T-helper 2 cell (primary cell): Measurements from ENCODE around the gene EPHA6.
"Not testable (repeated sequence)": the region's sequence is repeated elsewhere in the genome, so short reads cannot be mapped to it uniquely, and the experiment has no call there.

Source experiments
- DNase-seq, 5 experiments: peaks; one replicate each; pipeline versions ENCODE4 v3.0.0 to v3.0.0-alpha.2; 2012 to 2022

EPHA6 gene

DNA sequence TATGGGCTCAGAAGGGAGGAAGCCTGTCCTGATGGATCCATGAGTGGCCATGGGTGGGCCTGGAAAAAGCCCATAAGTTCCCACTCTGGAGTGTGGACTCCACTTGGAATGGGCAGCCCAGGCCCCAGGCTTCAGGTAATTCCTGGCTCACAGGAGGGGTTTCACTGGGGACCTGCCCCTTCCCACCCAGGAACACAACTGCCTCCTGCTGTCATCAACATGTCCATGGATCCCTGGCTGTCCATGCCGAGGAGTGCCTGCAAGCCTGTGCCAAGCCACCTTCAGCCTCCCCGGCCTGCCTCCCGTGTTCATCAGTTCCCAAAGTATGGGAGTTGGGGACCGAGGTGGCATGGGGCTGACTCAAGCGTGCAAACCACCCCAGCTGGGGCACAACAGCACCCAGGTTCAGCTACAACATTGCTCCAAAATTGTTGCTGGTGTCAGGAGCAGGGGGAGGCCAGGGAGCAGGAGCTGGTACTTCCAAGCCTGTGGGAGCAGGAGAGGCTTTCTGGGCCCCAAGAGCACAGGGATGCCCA is 479.3 kb downstream of the EPHA6 start:
- no peak for DNase-seq

DNA sequence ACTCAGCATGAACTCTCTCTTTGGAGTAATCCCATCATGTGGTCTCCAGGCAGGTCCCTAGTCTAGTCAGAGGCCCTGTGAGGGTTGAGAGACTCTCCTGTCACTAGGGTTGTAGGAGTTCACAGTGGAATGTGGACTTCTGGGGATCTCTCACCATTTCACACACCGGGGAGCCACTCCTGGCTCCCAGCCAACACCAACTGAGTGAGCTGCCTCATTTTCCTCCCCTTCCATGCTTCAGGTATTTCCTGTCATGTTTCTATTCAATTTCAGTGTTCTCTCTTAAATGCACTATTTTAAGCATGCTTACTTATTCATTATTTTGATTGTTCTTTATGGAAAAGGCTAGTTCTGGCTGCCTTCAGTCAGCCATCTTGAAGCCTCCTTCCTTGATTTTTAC is 482.6 kb downstream of the EPHA6 start:
- no peak for DNase-seq

DNA sequence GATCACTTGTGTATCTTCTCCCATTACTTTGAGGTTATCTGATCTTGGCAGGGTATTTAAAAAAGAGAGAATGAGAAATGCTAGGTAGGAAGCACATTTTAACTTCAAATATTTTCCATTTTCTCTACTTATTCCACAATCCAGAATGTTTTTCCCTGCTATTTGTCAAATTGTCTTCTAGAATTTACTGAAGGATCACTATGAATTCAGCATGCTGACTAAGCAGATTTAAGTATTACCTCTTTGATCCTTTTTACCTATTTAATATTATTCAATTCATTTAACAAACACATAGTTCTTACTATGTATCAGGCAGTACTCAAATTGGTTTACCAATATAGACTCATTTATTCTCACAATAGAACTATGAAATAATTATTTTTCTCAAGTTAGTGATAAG is 486.7 kb downstream of the EPHA6 start:
- no peak for DNase-seq

DNA sequence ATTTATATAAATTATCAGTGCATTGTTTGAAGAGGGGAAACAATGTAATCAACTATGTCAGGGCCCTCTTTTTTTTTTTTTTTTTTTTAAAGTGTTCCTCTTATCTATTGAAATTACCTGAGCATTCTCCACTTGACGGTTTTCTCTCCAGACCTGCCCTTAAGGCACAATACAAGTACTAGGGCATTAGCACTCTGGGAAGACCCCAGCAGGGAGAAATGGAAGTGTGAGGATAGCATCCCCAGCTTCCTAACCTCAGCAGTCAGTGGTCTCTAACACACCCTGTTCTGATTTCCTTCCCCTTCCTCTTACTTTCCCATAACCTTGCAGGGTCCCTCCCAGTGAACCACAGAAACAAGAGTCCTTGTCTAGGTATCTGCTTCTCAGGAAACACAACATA is 491.8 kb downstream of the EPHA6 start:
- no peak for DNase-seq

DNA sequence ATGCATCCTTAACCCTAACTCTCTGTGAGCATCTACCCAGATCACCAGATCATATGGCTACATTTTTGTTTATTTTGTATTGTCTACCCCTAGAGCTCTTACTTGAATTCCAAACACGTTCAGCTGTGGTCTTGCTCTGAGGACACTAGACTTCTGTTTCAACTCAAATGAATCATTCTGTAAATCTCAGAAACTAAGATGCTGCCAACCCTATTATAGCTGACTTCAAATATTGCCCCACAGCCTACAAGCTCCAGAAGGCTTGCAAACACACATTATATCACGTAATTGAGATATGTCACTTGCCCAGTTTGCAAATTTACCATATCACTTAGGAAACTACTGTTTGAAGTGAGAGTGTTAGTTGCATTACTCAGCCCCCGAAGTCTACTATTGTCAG is 524.0 kb downstream of the EPHA6 start:
- DNase-seq, result no peak

DNA sequence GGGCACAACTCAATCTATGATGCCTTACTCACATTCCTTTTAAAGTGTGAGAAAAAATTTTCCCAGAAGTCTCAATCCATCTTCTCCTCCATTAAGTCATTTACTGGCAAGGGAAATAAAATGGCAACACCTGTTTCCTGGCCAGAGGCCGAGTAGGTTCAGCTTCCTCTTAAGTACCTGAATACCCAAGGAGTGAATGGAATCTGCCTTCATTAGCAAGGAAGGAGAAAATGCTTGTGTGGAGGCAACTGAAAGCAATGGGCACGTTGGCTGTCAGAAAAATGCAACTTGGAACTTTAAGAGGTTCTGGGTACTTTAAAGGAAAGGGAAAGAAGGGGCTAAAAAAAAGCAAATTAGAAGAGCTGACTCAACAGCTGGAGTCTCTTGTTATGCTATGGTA is 526.5 kb downstream of the EPHA6 start:
- no peak for DNase-seq

DNA sequence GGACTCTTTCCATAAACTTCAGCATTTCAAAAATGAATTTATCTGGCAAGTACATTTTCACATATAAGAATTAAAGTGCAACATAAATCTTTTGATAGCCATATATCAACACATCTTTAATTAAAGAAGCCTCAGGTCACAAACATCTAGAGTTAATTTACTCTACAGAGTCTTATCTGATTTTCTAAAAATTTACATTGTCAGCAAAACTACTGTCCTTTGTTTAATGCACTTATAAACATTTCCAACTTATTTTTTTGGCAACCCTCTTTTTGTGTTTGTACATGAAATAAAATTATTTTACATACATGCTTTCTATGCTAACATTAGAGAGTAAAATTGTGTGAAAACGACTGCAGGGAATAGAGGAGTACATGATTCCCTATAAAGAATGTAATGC is 533.4 kb downstream of the EPHA6 start:
- no peak for DNase-seq

DNA sequence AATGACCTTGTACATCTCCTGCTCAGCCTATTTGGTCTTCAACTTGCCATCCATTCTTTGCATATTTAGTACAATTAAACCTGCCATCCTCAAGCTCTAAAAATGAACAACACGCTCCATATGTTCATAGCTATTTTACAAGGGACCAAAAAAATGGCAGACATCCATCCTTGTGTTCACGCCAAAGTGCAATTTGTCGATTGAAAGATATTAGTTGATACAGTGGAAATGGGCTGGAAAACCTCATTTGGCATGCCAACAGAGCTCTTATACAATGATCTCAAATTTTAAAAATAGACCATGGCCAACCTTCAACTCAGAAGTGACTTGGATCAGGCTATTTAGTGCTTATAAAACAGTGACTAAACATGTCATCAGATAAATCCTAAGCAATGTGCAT is 536.6 kb downstream of the EPHA6 start:
- no peak for DNase-seq

DNA sequence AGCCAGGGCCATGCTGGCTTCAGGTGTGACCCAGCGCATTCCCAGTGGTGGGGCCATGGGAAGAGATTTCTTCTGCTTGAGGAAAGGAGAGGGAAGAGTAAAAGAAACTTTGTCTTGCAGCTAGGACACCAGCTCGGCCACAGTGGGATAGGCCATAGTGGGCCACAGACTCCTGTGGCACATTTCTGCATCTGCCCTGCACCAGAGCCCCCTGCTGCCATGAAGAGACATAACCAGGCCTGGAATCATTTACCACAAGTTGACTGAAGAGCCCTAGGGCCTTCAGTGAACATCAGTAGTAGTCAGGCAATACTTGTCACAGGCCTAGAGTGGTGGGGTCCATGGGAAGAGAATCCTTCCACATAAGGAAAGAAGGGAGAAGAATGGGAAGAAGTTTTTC is 538.8 kb downstream of the EPHA6 start:
- no peak for DNase-seq

DNA sequence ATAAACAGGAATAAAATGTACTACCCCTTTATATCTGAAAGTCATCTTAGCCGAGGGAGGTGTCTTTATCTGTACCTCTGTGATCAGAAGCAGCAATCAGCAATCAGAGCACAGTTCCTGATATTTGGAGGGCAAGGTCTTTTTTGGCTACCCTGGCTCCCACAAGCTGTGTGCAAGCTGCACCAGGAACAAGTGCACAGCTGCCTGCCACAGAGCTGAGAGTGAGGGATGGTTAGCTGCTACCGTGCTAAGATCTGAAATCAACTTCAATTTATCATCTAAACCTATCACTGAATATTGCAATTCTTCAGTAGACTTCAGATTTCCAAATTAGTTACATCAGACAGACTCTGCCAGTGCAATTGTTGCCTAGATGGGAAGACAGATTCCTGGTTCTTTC is 545.6 kb downstream of the EPHA6 start:
- no peak for DNase-seq

DNA sequence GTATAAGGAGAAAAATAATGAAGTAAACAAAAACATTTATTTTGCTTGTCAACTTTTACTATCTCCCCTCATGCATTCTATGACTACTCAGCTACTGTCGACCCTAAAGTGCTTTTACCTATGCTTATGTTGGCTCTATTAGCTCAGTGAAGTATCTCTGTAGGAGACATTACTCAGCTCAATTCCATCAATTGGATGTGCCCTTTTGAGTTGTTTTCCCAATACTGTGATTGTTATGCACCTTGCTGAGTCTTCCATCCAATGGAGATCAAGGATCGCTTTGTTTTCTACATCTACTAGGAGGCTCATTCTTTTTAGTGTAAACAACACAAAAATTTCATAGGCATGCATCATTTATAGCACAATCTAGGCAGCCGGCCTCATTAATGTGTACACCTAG is 546.4 kb downstream of the EPHA6 start:
- DNase-seq, result no peak

DNA sequence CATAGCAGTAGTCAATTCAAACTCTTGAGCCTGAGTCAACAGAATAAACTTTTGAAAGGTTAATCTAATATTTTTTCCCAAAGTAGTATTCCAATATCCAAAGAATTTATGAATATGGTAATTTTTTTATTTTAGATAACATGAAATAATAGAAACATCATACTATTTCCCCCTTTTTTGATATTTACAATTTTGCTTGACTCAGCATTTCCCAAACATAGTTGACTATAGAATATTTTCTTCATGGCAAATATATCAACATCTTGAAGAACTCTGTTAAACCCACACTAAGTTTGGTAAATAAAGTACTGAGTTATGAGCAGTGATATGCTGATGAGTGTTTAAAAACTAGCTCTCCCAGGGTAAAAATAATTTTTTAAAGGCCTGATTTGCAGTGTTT is 570.2 kb downstream of the EPHA6 start:
- DNase-seq, result no peak

DNA sequence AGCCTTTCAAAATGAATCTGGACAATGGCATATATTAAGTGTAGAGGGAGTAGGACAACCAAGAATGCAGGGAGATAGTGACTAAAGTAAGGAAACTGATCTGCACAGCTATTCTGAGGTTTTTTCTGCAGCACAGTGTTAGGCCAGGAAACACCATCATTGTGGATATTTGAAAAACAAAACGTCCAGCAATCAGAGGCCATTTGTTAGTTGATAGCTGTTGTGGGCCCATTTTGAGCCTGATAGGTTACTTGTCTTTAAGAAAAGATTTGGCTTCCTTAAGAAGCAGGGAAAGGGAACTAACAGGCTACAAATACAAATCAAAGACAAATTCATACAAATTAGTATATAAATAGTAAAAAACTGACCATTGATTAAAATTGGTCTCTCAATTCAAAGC is 574.4 kb downstream of the EPHA6 start:
- no peak for DNase-seq

DNA sequence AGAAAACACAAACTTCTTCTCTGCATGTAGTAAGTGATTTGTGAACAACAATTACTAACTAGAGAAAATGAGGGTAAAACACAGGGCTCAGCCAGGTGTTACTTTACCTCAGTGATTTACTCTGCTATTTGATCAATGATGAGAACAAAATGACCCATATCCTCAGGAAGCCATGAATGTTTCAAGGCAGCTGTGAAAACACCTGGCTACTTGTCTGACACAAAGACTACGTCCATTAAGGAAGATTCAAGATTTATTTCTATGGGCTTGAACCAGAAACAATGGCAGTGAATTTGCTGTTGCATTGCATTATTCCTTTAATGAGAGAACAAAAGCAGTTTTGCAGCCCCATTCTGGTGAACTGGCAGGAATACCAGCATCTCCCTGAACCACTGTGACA is 575.5 kb downstream of the EPHA6 start:
- no peak for DNase-seq

DNA sequence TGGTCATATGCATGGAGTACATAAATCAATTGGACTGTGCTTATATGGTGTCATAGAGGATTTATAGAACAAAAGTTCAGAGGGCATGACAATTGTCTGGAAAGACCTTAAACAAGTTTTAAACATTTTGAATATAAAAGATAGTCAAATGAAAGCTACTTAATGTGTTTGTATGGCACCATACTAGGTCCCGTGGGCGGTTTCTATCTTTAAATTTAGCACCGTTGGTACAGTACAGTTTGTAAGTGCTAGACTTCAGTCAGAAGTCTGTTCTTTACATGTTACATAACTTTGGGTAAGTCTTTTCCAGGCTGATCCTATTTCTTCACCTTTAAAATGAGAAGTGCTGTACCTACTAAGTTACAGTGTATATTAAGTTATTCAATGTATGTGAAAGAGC is 576.8 kb downstream of the EPHA6 start:
- DNase-seq, result no peak

DNA sequence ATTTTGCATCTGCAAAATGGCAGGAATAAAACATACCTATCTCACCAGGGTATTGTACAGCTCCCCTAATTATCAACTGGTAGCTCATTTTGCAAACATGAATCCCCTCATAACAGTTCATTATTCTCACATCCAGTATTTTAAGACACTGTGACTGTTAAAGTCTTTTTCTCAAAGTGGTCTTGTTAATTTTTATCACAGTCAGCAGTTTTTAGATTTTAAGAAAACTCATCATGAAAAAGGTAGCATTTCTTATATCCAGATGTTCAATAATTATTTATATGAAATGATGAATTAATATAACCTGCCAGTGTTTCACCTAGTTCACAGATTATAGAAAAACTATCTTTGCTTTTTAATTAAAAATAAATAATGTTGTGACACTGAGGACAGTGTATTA is 595.2 kb downstream of the EPHA6 start:
- no peak for DNase-seq

DNA sequence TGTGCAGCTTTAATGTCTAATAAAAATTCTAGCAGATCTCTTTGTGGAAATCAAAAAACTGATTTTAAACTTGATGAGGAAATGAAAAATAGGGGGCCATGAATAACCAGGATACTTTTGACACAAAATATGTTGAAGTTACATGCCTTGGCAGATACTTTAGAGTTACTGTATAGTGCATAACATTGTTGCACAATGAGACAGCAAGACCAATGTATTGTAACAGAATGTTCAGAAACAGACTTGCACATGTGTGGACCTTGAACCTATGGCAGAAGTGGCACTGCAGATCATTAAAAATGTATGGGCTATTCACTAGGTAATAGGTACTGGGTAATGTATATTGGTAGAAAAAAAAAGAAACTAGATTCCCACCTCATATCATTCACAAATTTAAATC is 607.2 kb downstream of the EPHA6 start:
- no peak for DNase-seq

DNA sequence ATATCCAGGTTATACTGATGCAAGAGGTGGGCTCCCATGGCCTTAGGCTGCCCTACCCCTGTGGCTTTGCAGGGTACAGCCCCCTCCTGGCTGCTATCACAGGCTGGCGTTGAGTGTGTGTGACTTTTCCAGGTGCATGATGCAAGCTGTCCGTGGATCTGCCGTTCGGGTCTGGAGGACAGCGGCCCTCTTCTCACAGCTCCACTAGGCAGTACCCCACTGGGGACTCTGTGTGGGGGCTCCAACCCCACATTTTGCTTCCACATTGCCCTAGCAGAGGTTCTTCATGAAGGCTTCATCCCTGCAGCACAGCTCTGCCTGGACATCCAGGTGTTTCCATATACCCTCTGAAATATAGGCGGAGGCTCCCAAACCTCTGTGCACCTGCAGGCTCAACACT is 610.6 kb downstream of the EPHA6 start:
- DNase-seq, result no peak

DNA sequence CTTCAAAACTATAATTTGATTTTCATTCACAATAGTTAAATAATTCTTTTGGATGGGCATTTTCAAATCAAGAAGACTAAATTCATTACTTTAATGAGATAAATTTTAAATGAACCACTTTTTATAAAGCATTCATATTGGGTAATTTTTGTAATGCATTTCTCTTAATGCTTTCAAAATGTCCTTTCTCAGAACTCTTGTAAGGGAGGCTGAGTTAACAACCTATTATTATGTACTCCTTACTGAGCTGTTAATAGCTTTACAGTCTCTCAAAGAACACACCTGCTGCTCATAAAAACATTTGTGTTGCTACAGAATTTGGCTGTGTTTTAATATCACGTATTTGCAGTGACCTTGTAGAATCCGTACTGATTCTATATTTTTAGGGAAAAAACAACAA is 616.2 kb downstream of the EPHA6 start:
- DNase-seq, result no peak

DNA sequence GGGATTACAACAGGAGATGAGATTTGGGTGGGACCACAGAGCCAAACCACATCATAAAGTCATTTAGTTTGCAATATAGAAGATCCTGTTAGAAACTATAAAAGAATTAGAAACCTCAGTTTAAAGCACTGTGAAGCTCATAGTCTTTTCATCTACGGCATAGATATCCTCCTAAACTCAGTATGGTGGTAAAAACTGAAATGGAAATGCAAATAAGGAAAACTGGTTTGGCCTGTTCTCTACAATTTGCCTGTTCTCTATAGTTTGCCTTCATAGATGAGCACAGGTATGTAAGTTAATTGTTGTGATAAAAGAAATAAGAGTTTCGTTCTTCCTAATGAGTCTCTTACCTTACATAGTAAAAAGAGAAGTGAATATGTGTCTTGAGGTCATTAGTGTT is 618.5 kb downstream of the EPHA6 start:
- DNase-seq, result no peak

DNA sequence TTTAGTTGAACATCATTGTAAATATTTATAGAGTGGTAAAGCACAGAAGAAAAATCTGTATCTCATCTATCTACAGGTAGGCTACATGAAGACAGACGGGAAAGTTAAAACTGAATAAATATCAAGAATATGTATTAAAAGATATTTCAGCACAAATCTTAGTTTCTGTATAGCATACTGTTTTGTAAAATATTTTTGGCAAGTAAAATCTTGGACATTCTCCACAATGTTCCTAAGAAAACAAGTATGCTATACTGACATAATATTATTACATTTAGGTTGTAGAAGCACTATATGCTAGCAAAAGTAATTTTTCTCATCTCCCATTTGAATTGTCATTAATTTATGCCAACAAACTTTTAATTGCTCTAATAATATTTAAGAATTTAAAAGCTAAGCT is 623.7 kb downstream of the EPHA6 start:
- no peak for DNase-seq

DNA sequence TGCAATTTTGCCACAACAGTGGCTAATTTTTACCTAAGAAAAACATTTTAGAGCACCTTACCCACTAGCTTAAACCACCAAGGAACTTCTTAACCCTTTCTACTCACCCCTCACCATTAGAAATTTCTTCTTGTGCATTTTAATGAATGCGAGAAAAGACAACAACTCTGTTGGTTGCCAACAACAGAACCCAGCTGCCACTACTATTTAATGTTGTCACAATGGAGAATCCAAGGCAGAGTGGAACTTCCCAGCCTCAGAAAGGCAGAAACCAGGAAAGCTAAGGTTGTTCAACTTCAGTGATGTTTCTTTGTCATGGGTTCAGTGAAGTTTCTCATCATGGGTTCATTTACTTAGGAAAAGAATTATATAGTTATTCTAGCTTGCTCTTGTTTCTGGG is 625.0 kb downstream of the EPHA6 start:
- DNase-seq, result no peak

DNA sequence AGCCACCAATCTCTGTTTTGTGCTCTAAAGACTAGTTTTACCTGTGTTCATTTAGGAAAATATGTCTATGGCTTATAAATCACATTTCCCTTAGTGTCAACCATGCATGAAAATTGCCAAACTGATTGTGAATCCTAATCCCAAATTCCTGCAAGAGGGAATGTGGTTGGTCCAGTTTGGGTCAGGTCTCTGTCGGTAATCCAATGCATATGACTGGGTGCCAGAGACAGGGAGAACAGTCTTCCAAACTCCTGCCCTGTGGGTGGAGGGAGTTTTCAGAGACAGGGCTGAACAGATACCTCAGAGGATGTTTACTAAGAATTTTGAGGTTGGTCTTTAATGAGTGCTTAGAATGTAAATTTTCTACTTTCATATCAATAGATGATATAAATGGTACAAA is 649.6 kb downstream of the EPHA6 start:
- DNase-seq, result no peak

DNA sequence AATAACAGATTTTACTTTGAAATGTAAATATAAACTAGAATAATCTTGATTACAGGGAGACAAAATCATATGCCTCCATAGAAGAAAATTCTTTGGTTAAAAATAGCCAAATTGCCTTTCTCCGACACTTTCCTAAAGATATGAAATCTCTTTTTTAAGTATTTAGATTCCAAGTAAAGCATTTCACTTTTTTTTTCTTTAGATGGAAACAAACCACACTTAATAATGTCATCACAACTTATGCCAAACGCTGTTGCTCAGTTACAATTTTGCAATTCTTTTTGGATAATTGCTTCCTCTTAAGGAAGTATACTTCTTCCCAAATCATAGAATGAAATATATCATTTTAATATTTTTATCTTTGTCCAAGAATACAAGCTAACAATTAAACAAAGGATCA is 656.1 kb downstream of the EPHA6 start:
- no peak for DNase-seq

DNA sequence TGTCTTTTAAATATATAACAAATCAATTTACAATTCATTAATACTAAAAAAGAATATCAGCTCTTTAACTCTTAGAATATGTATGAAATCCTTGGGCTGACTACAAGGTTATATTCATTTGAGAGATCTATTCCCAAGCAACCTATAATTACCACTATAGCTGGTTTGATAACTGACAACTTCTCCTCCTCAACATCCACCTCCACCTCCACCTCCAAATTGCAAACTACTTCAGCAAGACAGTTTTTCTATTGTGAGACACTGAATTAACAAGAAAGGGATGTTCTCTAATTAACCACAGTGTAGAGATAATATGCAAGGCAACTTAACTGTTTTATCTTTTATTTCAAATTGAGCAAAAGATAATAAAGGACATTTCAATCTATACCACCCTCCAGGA is 665.3 kb downstream of the EPHA6 start:
- DNase-seq, result no peak

DNA sequence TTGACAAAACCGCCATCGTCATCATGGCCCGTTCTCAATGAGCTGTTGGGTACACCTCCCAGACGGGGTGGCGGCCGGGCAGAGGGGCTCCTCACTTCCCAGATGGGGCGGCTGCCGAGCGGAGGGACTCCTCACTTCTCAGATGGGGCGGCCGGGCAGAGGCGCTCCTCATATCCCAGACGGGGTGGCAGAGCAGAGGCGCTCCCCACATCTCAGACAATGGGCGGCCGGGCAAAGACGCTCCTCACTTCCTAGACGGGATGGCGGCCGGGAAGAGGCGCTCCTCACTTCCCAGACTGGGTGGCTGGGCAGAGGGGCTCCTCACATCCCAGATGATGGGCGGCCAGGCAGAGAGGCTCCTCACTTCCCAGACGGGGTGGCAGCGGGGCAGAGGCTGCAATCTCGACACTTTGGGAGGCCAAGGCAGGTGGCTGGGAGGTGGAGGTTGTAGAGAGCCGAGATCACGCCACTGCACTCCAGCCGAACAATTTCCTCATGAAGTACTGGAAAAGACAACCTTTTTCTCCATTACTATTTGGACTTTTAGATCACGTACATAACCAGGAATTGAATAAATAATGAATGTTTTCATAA is 666.4 kb downstream of the EPHA6 start:
- not testable (repeated sequence) for DNase-seq
